H9 (cell line): ENCODE measurements around the gene ANP32B. TPM values are rescaled to one million over a fixed set of nuclear protein-coding genes. Genes with fewer than 3 reads are reported as not detected.

Experiments used
- DNase-seq: peaks from one replicate; pipeline ENCODE4 v3.0.0-alpha.2; 2017
- H2AFZ ChIP-seq: one replicate; pipeline ENCODE4 v1.6.1; 2013; ENCODE audit warnings: mild to moderate bottlenecking, low read length, control low read depth, moderate library complexity
- H2AK5ac ChIP-seq: 2 replicates; pipeline ENCODE4 v1.6.1; 2013; ENCODE audit warnings: low read length, control low read depth, mixed read lengths; ENCODE audit not compliant: insufficient read length
- H2BK120ac ChIP-seq: one replicate; pipeline ENCODE4 v1.6.1; 2013; ENCODE audit warnings: low read depth, mild to moderate bottlenecking, low read length, control low read depth, inconsistent platforms; ENCODE audit not compliant: poor library complexity, severe bottlenecking
- H2BK12ac ChIP-seq: 2 replicates; pipeline ENCODE4 v1.6.1; 2013; ENCODE audit warnings: low read length, control low read depth, mixed read lengths, low read depth; ENCODE audit not compliant: insufficient read length
- H2BK15ac ChIP-seq: 2 replicates; pipeline ENCODE4 v1.6.1; 2013; ENCODE audit warnings: low read depth, low read length, control low read depth
- H2BK20ac ChIP-seq: one replicate; pipeline ENCODE4 v1.6.1; 2013; ENCODE audit warnings: low read depth, mild to moderate bottlenecking, low read length, control low read depth, inconsistent platforms; ENCODE audit not compliant: poor library complexity, severe bottlenecking
- H2BK5ac ChIP-seq: 2 replicates; pipeline ENCODE4 v1.6.1; 2013; ENCODE audit warnings: low read length, control low read depth, mixed read lengths; ENCODE audit not compliant: insufficient read length
- H3K14ac ChIP-seq: 2 replicates; pipeline ENCODE4 v1.6.1; 2013; ENCODE audit warnings: low read length, control low read depth; ENCODE audit not compliant: insufficient read depth
- H3K18ac ChIP-seq: 2 replicates; pipeline ENCODE4 v1.6.1; 2013; ENCODE audit warnings: low read depth, mild to moderate bottlenecking, mixed read lengths, low read length, control low read depth; ENCODE audit not compliant: insufficient read length
- H3K23ac ChIP-seq: 2 replicates; pipeline ENCODE4 v1.6.1; 2013; ENCODE audit warnings: low read length, control low read depth, mixed read lengths, low read depth; ENCODE audit not compliant: insufficient read length
- H3K23me2 ChIP-seq: 2 replicates; pipeline ENCODE4 v1.6.1; 2013; ENCODE audit warnings: low read depth, mild to moderate bottlenecking, mixed read lengths, low read length, control low read depth; ENCODE audit not compliant: insufficient read length, poor library complexity, severe bottlenecking
- H3K27ac ChIP-seq: 2 replicates; pipeline ENCODE4 v1.5.1; 2013; ENCODE audit warnings: low read length, control low read depth, mixed read lengths, low read depth; ENCODE audit not compliant: insufficient read length
- H3K27me3 ChIP-seq: 2 replicates; pipeline ENCODE4 v1.6.1; 2013; ENCODE audit warnings: low read length, control low read depth, inconsistent platforms; ENCODE audit not compliant: insufficient read depth
- H3K4ac ChIP-seq: 2 replicates; pipeline ENCODE4 v1.6.1; 2013; ENCODE audit warnings: low read depth, mild to moderate bottlenecking, control low read depth, inconsistent platforms, low read length, moderate library complexity
- H3K4me1 ChIP-seq: 2 replicates; pipeline ENCODE4 v1.6.1; 2013; ENCODE audit warnings: low read length, control low read depth, inconsistent platforms; ENCODE audit not compliant: insufficient read depth
- H3K4me2 ChIP-seq: 2 replicates; pipeline ENCODE4 v1.6.1; 2013; ENCODE audit warnings: low read length, control low read depth, mixed read lengths; ENCODE audit not compliant: insufficient read length, insufficient read depth
- H3K56ac ChIP-seq: 2 replicates; pipeline ENCODE4 v1.6.1; 2013; ENCODE audit warnings: low read depth, mild to moderate bottlenecking, mixed read lengths, low read length, control low read depth; ENCODE audit not compliant: insufficient read length
- H3K79me1 ChIP-seq: 2 replicates; pipeline ENCODE4 v1.6.1; 2013; ENCODE audit warnings: low read depth, mild to moderate bottlenecking, moderate library complexity, low read length, control low read depth, inconsistent platforms; ENCODE audit not compliant: insufficient read depth, poor library complexity, severe bottlenecking
- H3K79me2 ChIP-seq: 2 replicates; pipeline ENCODE4 v1.6.1; 2013; ENCODE audit warnings: low read length, control low read depth, inconsistent platforms; ENCODE audit not compliant: insufficient read depth
- H3K9ac ChIP-seq: 2 replicates; pipeline ENCODE4 v1.6.1; 2013; ENCODE audit warnings: low read length, control low read depth, mixed read lengths; ENCODE audit not compliant: insufficient read length; ENCODE audit errors: extremely low read depth
- H3K9me3 ChIP-seq: one replicate; pipeline ENCODE4 v1.6.1; 2013; ENCODE audit warnings: low read depth, low read length, inconsistent platforms; ENCODE audit not compliant: control insufficient read depth
- H3T11ph ChIP-seq: one replicate; pipeline ENCODE4 v1.6.1; 2013; ENCODE audit warnings: mild to moderate bottlenecking, low read length, control low read depth, inconsistent platforms
- H4K20me1 ChIP-seq: one replicate; pipeline ENCODE4 v1.6.1; 2013; ENCODE audit not compliant: control insufficient read depth, insufficient read length, insufficient read depth
- H4K5ac ChIP-seq: 2 replicates; pipeline ENCODE4 v1.6.1; 2013; ENCODE audit warnings: low read depth, mild to moderate bottlenecking, mixed read lengths, low read length, control low read depth; ENCODE audit not compliant: insufficient read length
- H4K8ac ChIP-seq: replicated peaks from 2 replicates; pipeline ENCODE4 v1.6.1; 2013; ENCODE audit warnings: low read length, control low read depth, mixed read lengths, low read depth; ENCODE audit not compliant: insufficient read length
- H4K91ac ChIP-seq: 2 replicates; pipeline ENCODE4 v1.6.1; 2013; ENCODE audit warnings: low read depth, mild to moderate bottlenecking, moderate library complexity, mixed read lengths, low read length, control low read depth; ENCODE audit not compliant: insufficient read length
- H3K27ac Mint-ChIP-seq, 3 experiments: 2 replicates in 2 of 3; 3 replicates in 1 of 3; pipeline ENCODE4 v1.8.0; 2020 to 2021; ENCODE audit warnings: mixed read lengths in 3 of 3, mild to moderate bottlenecking in 1 of 3, moderate library complexity in 1 of 3
- H3K27me3 Mint-ChIP-seq: 2 replicates; pipeline ENCODE4 v1.8.0; 2021; ENCODE audit warnings: low read depth, mild to moderate bottlenecking, moderate library complexity, mixed read lengths
- H3K36me3 Mint-ChIP-seq, 3 experiments: 2 replicates in 2 of 3; 3 replicates in 1 of 3; pipeline ENCODE4 v1.8.0; 2020 to 2021; ENCODE audit warnings: low read depth in 3 of 3, mixed read lengths in 3 of 3; ENCODE audit not compliant: insufficient read depth in 1 of 3
- H3K4me1 Mint-ChIP-seq, 2 experiments: 2 replicates each; pipeline ENCODE4 v1.8.0; 2020; ENCODE audit warnings: mixed read lengths in 2 of 2
- H3K4me3 Mint-ChIP-seq, 2 experiments: 2 replicates in 1 of 2; 3 replicates in 1 of 2; pipeline ENCODE4 v1.8.0; 2020 to 2021; ENCODE audit warnings: mild to moderate bottlenecking in 2 of 2, mixed read lengths in 2 of 2, moderate library complexity in 1 of 2
- H3K9me3 Mint-ChIP-seq, 2 experiments: 2 replicates in 1 of 2; 3 replicates in 1 of 2; pipeline ENCODE4 v1.8.0; 2020; ENCODE audit warnings: mild to moderate bottlenecking in 2 of 2, mixed read lengths in 2 of 2, moderate library complexity in 1 of 2
- WGBS: extraction: QIAGEN DNeasy Blood & Tissue Kit; methylation state at CpG from one replicate; pipeline ENCODE4 v1.1.7; 2013; ENCODE audit warnings: missing lambda C conversion rate, low lambda C conversion rate, mixed read lengths; ENCODE audit not compliant: insufficient read length; ENCODE audit errors: extremely low coverage; 5-methylcytosine and 5-hydroxymethylcytosine counted together
- total RNA-seq: library from RNA; stranded (reverse); gene quantifications from 2 replicates; pipeline ENCODE4 v1.2.1, GENCODE V29; 2021
- TF ChIP-seq, protein P1 (sequence below): fragments of 200-600 bp; sonication (generic); conservative IDR thresholded peaks from 3 replicates; pipeline ENCODE4 v1.8.0; 2021; ENCODE audit warnings: antibody characterized with exemption, mild to moderate bottlenecking

The ANP32B gene
- total RNA-seq, 1 experiment from 2014 or later: 91.6 TPM

DNA sequence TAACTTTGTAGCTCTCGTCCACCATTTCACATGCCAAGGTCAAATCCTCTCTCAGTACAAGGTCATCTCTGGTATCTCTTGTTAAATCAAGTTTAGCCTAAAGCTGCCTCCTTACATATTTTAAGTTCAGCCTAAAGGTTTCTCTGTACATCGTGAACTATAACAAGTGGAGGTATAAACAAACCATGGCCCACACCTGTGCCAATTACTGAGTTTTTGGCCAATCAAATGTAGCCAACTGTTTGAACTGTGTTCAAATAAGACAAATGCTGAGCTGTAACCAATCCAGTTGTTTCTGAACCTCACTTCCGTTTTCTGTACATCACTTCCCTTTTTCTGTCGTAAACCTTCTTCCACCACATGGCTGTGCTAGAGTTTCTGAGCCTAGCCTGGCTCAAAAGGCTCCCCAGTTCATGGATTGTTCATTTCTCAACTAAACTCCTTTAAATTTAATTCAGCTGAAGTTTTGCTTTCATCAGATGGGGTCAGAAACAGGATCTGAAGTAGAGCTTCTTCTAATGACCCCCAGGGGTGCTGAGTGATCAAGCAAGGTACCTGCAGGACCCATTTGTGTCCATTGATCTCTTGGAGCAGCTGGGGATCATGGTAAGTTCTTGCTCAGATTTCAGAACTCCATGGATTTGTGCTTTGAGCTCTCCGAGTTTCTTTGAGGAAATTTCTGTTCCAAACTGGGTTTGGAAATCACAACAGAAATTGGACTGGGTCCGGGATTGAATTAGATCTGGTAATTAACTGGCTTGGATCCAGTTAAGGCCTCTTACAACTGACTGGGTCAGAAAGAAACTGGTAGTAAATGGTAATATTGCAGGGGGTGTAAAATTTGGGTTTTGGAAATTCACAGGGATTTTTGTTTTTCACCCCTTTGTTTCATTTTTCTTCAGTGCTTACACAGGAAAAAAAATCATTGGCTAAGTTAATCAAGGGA is 62.4 kb downstream of the ANP32B start:
- no peak overlapping the region for H3K18ac ChIP-seq
- H4K8ac ChIP-seq: no peak overlapping the region
- no peak overlapping the region for H2BK15ac ChIP-seq
- H3K27ac ChIP-seq: no peak overlapping the region
- no peaks in the 10 kb centered on the region; the same call in 1 of the 2 replicates for H3K4me1 ChIP-seq
- no peak overlapping the region for H2BK5ac ChIP-seq
- H3K79me2 ChIP-seq: no peaks in the 10 kb centered on the region
- Mint-ChIP-seq H3K36me3 (no peaks in the 10 kb centered on the region), H3K4me3 (no peak overlapping the region), H3K27ac (no peak overlapping the region), H3K9me3 (no peaks in the 10 kb centered on the region), H3K4me1 (no peaks in the 10 kb centered on the region), H3K27me3 (peaks cover 2% of the 10 kb centered on the region; the same call in 1 of the 2 replicates)
- no peak overlapping the region for H4K5ac ChIP-seq
- TF ChIP-seq, protein P1, sequence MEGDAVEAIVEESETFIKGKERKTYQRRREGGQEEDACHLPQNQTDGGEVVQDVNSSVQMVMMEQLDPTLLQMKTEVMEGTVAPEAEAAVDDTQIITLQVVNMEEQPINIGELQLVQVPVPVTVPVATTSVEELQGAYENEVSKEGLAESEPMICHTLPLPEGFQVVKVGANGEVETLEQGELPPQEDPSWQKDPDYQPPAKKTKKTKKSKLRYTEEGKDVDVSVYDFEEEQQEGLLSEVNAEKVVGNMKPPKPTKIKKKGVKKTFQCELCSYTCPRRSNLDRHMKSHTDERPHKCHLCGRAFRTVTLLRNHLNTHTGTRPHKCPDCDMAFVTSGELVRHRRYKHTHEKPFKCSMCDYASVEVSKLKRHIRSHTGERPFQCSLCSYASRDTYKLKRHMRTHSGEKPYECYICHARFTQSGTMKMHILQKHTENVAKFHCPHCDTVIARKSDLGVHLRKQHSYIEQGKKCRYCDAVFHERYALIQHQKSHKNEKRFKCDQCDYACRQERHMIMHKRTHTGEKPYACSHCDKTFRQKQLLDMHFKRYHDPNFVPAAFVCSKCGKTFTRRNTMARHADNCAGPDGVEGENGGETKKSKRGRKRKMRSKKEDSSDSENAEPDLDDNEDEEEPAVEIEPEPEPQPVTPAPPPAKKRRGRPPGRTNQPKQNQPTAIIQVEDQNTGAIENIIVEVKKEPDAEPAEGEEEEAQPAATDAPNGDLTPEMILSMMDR: no peak
- no peaks in the 10 kb centered on the region for H3K27me3 ChIP-seq
- no peaks in the 10 kb centered on the region for H3K79me1 ChIP-seq
- WGBS: no CpG with 5 or more reads among the region's 6 CpGs
- H2BK20ac ChIP-seq: no peak overlapping the region
- H3K23me2 ChIP-seq: no peaks in the 10 kb centered on the region
- H3K9me3 ChIP-seq: no peaks in the 10 kb centered on the region
- no peak overlapping the region for H3K14ac ChIP-seq
- H2AFZ ChIP-seq: no peak overlapping the region
- H2AK5ac ChIP-seq: no peak overlapping the region
- H3T11ph ChIP-seq: no peak overlapping the region
- no peak overlapping the region for H3K56ac ChIP-seq
- no peak overlapping the region for H2BK120ac ChIP-seq
- DNase-seq: no peak
- no peak overlapping the region for H3K4me2 ChIP-seq
- no peak overlapping the region for H3K23ac ChIP-seq
- no peak overlapping the region for H3K9ac ChIP-seq
- H4K91ac ChIP-seq: no peak overlapping the region
- no peak overlapping the region for H2BK12ac ChIP-seq
- H3K4ac ChIP-seq: no peak overlapping the region
- no peaks in the 10 kb centered on the region for H4K20me1 ChIP-seq
